Measurements from ENCODE around the gene WNT5A. TPM values are rescaled to one million over a fixed set of nuclear protein-coding genes. Genes with fewer than 3 reads are reported as not detected.

The WNT5A gene
- total RNA-seq, 1 experiment from 2014 or later, result 0.15 TPM

DNA sequence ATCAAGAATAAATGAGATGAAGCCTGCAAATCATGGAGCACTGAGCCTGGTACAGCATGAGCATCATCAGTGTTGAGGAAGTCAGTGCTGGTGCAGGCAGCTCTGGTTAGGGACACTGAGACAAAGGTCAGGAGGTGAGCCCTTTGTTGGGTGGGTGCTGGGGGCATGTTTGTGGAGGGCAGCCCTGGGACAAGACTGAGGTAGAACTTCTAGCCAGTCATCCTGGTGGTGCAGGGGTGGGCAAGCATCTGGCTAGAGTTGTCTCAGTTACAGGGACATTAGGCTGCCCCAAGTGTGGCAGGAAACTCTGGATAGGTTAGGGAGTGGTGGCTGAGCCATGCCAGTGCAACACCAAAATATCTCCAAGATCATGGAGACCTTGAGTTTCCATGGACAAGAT is 27.3 kb downstream of the WNT5A start:
- Histone ChIP-seq H3K27me3 (ENCODE audit: insufficient read depth, low read length) (no peaks in the 10 kb centered on the region), H3K9ac (ENCODE audit: low read length) (no peak overlapping the region), H4K20me1 (ENCODE audit: insufficient read depth) (no peaks in the 10 kb centered on the region), H3K79me2 (ENCODE audit: insufficient read depth, low read length) (no peaks in the 10 kb centered on the region), H3K9me2 (ENCODE audit: insufficient read depth) (no peaks in the 10 kb centered on the region), H3K27ac (ENCODE audit: low read depth, low read length) (no peak overlapping the region), H2AFZ (ENCODE audit: low read depth, low read length, poor library complexity, severe bottlenecking) (no peak overlapping the region), H3K9me3 (ENCODE audit: control insufficient read depth in 1 of 2, insufficient read depth in 1 of 2, low read depth in 1 of 2, low read length in 2 of 2) (peaks cover 0 to 14% of the 10 kb centered on the region in 2 experiments; a peak in 2 of 4 replicates), H3K4me1 (ENCODE audit: control insufficient read depth in 1 of 2, insufficient read depth in 2 of 2, low read length in 2 of 2) (no peaks in the 10 kb centered on the region), H3K4me2 (ENCODE audit: low read length) (no peak overlapping the region), H3K4me3 (replicated peaks in 1 of 2; ENCODE audit: low read depth in 1 of 2, low read length in 2 of 2) (no peak overlapping the region), H3K36me3 (ENCODE audit: control insufficient read depth in 1 of 2, insufficient read depth in 2 of 2, low read length in 2 of 2) (no peaks in the 10 kb centered on the region)
- ChIA-PET POLR2A (no interaction called here), RAD21 (ENCODE audit: low non-redundant PET in 1 of 2, low total read pairs in 2 of 2, uncharacterized antibody in 2 of 2, unreplicated experiment in 2 of 2) (no interaction called here), CTCF (no interaction called here)
- intact Hi-C loops (cut with micrococcal nuclease), result no loop called here
- TF ChIP-seq, protein P1, sequence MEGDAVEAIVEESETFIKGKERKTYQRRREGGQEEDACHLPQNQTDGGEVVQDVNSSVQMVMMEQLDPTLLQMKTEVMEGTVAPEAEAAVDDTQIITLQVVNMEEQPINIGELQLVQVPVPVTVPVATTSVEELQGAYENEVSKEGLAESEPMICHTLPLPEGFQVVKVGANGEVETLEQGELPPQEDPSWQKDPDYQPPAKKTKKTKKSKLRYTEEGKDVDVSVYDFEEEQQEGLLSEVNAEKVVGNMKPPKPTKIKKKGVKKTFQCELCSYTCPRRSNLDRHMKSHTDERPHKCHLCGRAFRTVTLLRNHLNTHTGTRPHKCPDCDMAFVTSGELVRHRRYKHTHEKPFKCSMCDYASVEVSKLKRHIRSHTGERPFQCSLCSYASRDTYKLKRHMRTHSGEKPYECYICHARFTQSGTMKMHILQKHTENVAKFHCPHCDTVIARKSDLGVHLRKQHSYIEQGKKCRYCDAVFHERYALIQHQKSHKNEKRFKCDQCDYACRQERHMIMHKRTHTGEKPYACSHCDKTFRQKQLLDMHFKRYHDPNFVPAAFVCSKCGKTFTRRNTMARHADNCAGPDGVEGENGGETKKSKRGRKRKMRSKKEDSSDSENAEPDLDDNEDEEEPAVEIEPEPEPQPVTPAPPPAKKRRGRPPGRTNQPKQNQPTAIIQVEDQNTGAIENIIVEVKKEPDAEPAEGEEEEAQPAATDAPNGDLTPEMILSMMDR (IDR thresholded peaks at IDR 0.05 in 2 of 3, conservative IDR thresholded peaks at IDR 0.05 in 1 of 3; ENCODE audit: borderline replicate concordance in 1 of 3, insufficient read depth in 1 of 3, low read depth in 2 of 3, low read length in 2 of 3), result no peak
- no peak for TF ChIP-seq POLR2A (IDR thresholded peaks at IDR 0.05; ENCODE audit: borderline replicate concordance, extremely low read depth, insufficient read depth, insufficient read length)
- DNase-seq (ENCODE audit: low read depth, low spot score) (no peak), ATAC-seq (no peak)
- no TSS peak for BruUV-seq (replicated peaks)

DNA sequence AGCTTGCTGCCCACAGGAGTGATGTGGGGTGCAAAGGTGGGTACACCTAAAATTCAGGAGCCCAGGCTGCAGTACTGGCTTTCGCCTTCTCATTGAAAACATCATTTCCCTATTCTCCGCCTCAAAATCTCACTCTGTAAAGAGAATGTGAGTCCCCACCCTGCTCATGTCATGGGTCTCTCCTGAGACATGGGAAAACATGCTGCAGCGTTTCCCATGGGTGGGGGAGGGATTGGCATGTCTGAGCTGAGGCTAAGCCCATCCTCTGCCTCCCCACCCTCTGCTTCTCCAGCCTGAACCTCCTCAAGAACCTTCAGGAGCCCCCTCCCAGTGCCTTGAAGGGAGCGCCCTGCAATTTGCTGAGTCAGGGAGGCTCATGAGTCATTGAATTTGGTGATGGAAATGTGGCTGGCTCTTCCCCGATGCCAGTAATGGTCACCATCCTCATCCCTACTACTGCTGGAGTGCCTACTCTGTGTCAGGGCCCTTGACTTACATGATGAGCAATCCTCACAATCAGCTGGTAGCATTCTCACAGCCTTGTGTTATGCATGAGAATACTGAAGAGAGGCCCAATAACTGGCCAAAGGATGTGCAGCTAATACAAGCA is 28.8 kb downstream of the WNT5A start:
- H3K9me2 ChIP-seq (ENCODE audit: insufficient read depth), result no peaks in the 10 kb centered on the region
- H3K79me2 ChIP-seq (ENCODE audit: insufficient read depth, low read length), result no peaks in the 10 kb centered on the region
- peaks cover 0 to 8% of the 10 kb centered on the region in 2 experiments; a peak in 2 of 4 replicates for H3K9me3 ChIP-seq (ENCODE audit: control insufficient read depth in 1 of 2, insufficient read depth in 1 of 2, low read depth in 1 of 2, low read length in 2 of 2)
- no TSS peak for BruUV-seq (replicated peaks)
- H4K20me1 ChIP-seq (ENCODE audit: insufficient read depth), result no peaks in the 10 kb centered on the region
- ATAC-seq, result no peak
- ChIA-PET RAD21 (ENCODE audit: low non-redundant PET in 1 of 2, low total read pairs in 2 of 2, uncharacterized antibody in 2 of 2, unreplicated experiment in 2 of 2) (no interaction called here), POLR2A (no interaction called here), CTCF (no interaction called here)
- intact Hi-C loops (cut with micrococcal nuclease), result no loop called here
- H3K27ac ChIP-seq (ENCODE audit: low read depth, low read length), result no peak overlapping the region
- DNase-seq (ENCODE audit: low read depth, low spot score), result no peak
- no peaks in the 10 kb centered on the region for H3K36me3 ChIP-seq (ENCODE audit: control insufficient read depth in 1 of 2, insufficient read depth in 2 of 2, low read length in 2 of 2)
- no peak overlapping the region for H3K4me3 ChIP-seq (replicated peaks in 1 of 2; ENCODE audit: low read depth in 1 of 2, low read length in 2 of 2)
- H2AFZ ChIP-seq (ENCODE audit: low read depth, low read length, poor library complexity, severe bottlenecking), result no peak overlapping the region
- H3K27me3 ChIP-seq (ENCODE audit: insufficient read depth, low read length), result no peaks in the 10 kb centered on the region
- no peaks in the 10 kb centered on the region for H3K4me1 ChIP-seq (ENCODE audit: control insufficient read depth in 1 of 2, insufficient read depth in 2 of 2, low read length in 2 of 2)
- H3K4me2 ChIP-seq (ENCODE audit: low read length), result no peak overlapping the region
- H3K9ac ChIP-seq (ENCODE audit: low read length), result no peak overlapping the region
- TF ChIP-seq EGR1 (IDR thresholded peaks at IDR 0.05; ENCODE audit: low read depth) (no peak), SRF (IDR thresholded peaks at IDR 0.05; ENCODE audit: low read depth) (no peak), EZH2phosphoT487 (IDR thresholded peaks at IDR 0.05; ENCODE audit: borderline replicate concordance) (no peak), SP1 (IDR thresholded peaks at IDR 0.05; ENCODE audit: low read depth) (no peak), EZH2 (IDR thresholded peaks at IDR 0.05) (no peak), TCF7L2 (IDR thresholded peaks at IDR 0.05; ENCODE audit: borderline replicate concordance, extremely low read depth, insufficient read depth, insufficient read length) (no peak), POLR2AphosphoS5 (IDR thresholded peaks at IDR 0.05; ENCODE audit: low read depth, low read length) (no peak), ELF1 (IDR thresholded peaks at IDR 0.05; ENCODE audit: borderline replicate concordance, low read depth) (no peak), ZNF274 (IDR thresholded peaks at IDR 0.05; ENCODE audit: low read depth, low read length) (no peak), JUND (IDR thresholded peaks at IDR 0.05) (no peak), ZFX (IDR thresholded peaks at IDR 0.05) (no peak)
- TF ChIP-seq, protein P1 (IDR thresholded peaks at IDR 0.05 in 2 of 3, conservative IDR thresholded peaks at IDR 0.05 in 1 of 3; ENCODE audit: borderline replicate concordance in 1 of 3, insufficient read depth in 1 of 3, low read depth in 2 of 3, low read length in 2 of 3), result no peak
- TF ChIP-seq, protein P2, sequence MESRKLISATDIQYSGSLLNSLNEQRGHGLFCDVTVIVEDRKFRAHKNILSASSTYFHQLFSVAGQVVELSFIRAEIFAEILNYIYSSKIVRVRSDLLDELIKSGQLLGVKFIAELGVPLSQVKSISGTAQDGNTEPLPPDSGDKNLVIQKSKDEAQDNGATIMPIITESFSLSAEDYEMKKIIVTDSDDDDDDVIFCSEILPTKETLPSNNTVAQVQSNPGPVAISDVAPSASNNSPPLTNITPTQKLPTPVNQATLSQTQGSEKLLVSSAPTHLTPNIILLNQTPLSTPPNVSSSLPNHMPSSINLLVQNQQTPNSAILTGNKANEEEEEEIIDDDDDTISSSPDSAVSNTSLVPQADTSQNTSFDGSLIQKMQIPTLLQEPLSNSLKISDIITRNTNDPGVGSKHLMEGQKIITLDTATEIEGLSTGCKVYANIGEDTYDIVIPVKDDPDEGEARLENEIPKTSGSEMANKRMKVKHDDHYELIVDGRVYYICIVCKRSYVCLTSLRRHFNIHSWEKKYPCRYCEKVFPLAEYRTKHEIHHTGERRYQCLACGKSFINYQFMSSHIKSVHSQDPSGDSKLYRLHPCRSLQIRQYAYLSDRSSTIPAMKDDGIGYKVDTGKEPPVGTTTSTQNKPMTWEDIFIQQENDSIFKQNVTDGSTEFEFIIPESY (IDR thresholded peaks at IDR 0.05; ENCODE audit: extremely low read depth, insufficient replicate concordance, low read length), result no peak

All from HCT116 (cell line).